ENCODE data around the gene IL1RL1. TPM values are rescaled to one million over a fixed set of nuclear protein-coding genes. Genes with fewer than 3 reads are reported as not detected.

IL1RL1 gene
- total RNA-seq, 1 donor from 2014 or later, result not detected

- H3K4me1 Mint-ChIP-seq (ENCODE audit: low read depth), result no peaks in the 10 kb centered on the region
Observed at GRCh38 chr2:102334486-102334885, 23.1 kb downstream of the IL1RL1 start.

GRCh38 chr2:102335871-102336366 is 24.6 kb downstream of the IL1RL1 start:
- no peak for TF ChIP-seq CTCF (IDR thresholded peaks at IDR 0.05; ENCODE audit: unreplicated experiment)
- no peak for DNase-seq (ENCODE audit: low spot score, unreplicated experiment)
- H3K4me1 Mint-ChIP-seq (ENCODE audit: low read depth), result no peaks in the 10 kb centered on the region

More at GRCh38 chr2:102334486-102334885, 23.1 kb downstream of the IL1RL1 start:
- Mint-ChIP-seq H3K27ac (no peak overlapping the region), H3K9me3 (ENCODE audit: low read depth) (no peaks in the 10 kb centered on the region), H3K4me3 (ENCODE audit: low read depth) (no peak overlapping the region), H3K36me3 (ENCODE audit: insufficient read depth) (no peaks in the 10 kb centered on the region), H3K27me3 (peaks cover 6% of the 10 kb centered on the region)
- no peak for TF ChIP-seq CTCF (IDR thresholded peaks at IDR 0.05; ENCODE audit: unreplicated experiment)
- no peak for DNase-seq (ENCODE audit: low spot score, unreplicated experiment)

GRCh38 chr2:102336502-102336945 is 25.2 kb downstream of the IL1RL1 start:
- no peak overlapping the region for H3K4me3 Mint-ChIP-seq (ENCODE audit: low read depth)
- no peak overlapping the region for H3K27ac Mint-ChIP-seq
- DNase-seq (ENCODE audit: low spot score, unreplicated experiment), result no peak
- no peak for TF ChIP-seq CTCF (IDR thresholded peaks at IDR 0.05; ENCODE audit: unreplicated experiment)
- H3K36me3 Mint-ChIP-seq (ENCODE audit: insufficient read depth), result no peaks in the 10 kb centered on the region
- no peaks in the 10 kb centered on the region for H3K9me3 Mint-ChIP-seq (ENCODE audit: low read depth)
- peaks cover 6% of the 10 kb centered on the region for H3K27me3 Mint-ChIP-seq
- no peaks in the 10 kb centered on the region for H3K4me1 Mint-ChIP-seq (ENCODE audit: low read depth)

More at GRCh38 chr2:102335871-102336366, 24.6 kb downstream of the IL1RL1 start:
- H3K4me3 Mint-ChIP-seq (ENCODE audit: low read depth), result no peak overlapping the region
- H3K36me3 Mint-ChIP-seq (ENCODE audit: insufficient read depth), result no peaks in the 10 kb centered on the region
- peaks cover 6% of the 10 kb centered on the region for H3K27me3 Mint-ChIP-seq
- no peaks in the 10 kb centered on the region for H3K9me3 Mint-ChIP-seq (ENCODE audit: low read depth)
- no peak overlapping the region for H3K27ac Mint-ChIP-seq

GRCh38 chr2:102337012-102337411 is 25.6 kb downstream of the IL1RL1 start:
- Mint-ChIP-seq H3K4me1 (ENCODE audit: low read depth) (no peaks in the 10 kb centered on the region), H3K9me3 (ENCODE audit: low read depth) (no peaks in the 10 kb centered on the region), H3K4me3 (ENCODE audit: low read depth) (no peak overlapping the region), H3K27ac (no peak overlapping the region), H3K27me3 (peaks cover 6% of the 10 kb centered on the region), H3K36me3 (ENCODE audit: insufficient read depth) (no peaks in the 10 kb centered on the region)
- no peak for TF ChIP-seq CTCF (IDR thresholded peaks at IDR 0.05; ENCODE audit: unreplicated experiment)
- no peak for DNase-seq (ENCODE audit: low spot score, unreplicated experiment)

- DNase-seq (ENCODE audit: low spot score, unreplicated experiment), result no peak
- no peaks in the 10 kb centered on the region for H3K4me1 Mint-ChIP-seq (ENCODE audit: low read depth)
- no peaks in the 10 kb centered on the region for H3K36me3 Mint-ChIP-seq (ENCODE audit: insufficient read depth)
- H3K4me3 Mint-ChIP-seq (ENCODE audit: low read depth), result no peak overlapping the region
- H3K27me3 Mint-ChIP-seq, result peaks cover 6% of the 10 kb centered on the region
- TF ChIP-seq CTCF (IDR thresholded peaks at IDR 0.05; ENCODE audit: unreplicated experiment), result no peak
- H3K9me3 Mint-ChIP-seq (ENCODE audit: low read depth), result no peaks in the 10 kb centered on the region
- H3K27ac Mint-ChIP-seq, result no peak overlapping the region
Observed at GRCh38 chr2:102337481-102338386, 26.4 kb downstream of the IL1RL1 start.

All from progenitor cell of endocrine pancreas (in vitro differentiated cells).